Activated naive CD4-positive, alpha-beta T cell treated with anti-CD3 and anti-CD28 coated beads, Interleukin-2, amount 50 U/mL, for 24 hours (primary cell): Measurements from ENCODE around the gene ZNF280A.
A peak's percentile ranks its signal among the peaks of the same experiment; 100 is the strongest.
"Not testable (repeated sequence)": the region's sequence is repeated elsewhere in the genome, so short reads cannot be mapped to it uniquely, and the experiment has no call there.

Experiments used
- H3K27ac Mint-ChIP-seq: one replicate; pipeline ENCODE4 v1.8.0; 2021; ENCODE audit warnings: mild to moderate bottlenecking, mixed read lengths
- H3K27me3 Mint-ChIP-seq: one replicate; pipeline ENCODE4 v1.8.0; 2021; ENCODE audit warnings: mixed read lengths
- H3K36me3 Mint-ChIP-seq: one replicate; pipeline ENCODE4 v1.8.0; 2021; ENCODE audit warnings: mixed read lengths
- H3K4me1 Mint-ChIP-seq: one replicate; pipeline ENCODE4 v1.8.0; 2021; ENCODE audit warnings: mixed read lengths
- H3K4me3 Mint-ChIP-seq: one replicate; pipeline ENCODE4 v1.8.0; 2021; ENCODE audit warnings: mild to moderate bottlenecking, mixed read lengths
- H3K9me3 Mint-ChIP-seq: one replicate; pipeline ENCODE4 v1.8.0; 2021; ENCODE audit warnings: mixed read lengths

Gene ZNF280A

DNA sequence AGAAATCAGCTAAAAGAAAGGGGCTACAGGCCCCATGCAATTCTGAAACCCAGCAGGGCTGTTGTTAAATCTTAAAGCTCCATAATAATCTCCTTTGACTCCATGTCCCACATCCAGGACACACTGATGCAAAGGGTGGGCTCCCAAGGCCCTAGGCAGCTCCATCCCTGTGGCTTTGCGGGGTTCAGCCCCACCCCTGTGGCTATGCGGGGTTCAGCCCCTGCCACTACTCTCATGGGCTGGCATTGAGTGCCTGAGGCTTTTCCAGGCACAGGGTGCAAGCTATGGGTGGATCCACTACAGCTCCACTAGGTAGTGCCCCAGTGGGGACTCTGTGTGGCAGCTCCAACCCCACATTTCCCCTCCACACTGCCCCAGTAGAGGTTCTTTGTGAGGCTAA, 8.7 kb upstream of the ZNF280A start:
- no peaks in the 10 kb centered on the region for H3K36me3 Mint-ChIP-seq
- H3K4me3 Mint-ChIP-seq: no peak overlapping the region
- no peaks in the 10 kb centered on the region for H3K4me1 Mint-ChIP-seq
- H3K27ac Mint-ChIP-seq: no peak overlapping the region
- no peaks in the 10 kb centered on the region for H3K9me3 Mint-ChIP-seq
- H3K27me3 Mint-ChIP-seq: peaks cover 11% of the 10 kb centered on the region

DNA sequence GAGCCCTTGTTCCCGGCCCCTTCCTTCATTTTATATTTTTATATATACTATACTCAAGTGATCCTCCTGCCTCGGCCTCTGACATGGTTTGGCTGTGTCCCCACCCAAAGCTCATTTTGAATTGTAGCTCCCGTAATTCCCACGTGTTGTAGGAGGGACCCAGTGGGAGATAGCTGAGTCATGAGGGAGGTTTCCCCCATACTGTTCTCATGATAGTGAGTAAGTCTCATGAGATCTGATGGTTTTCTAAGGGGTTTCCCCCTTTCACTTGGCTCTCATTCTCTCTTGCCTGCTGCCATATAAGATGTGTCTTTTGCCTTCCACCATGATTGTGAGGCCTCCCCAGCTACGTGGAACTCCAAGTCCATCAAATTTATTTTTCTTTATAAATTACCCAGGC, 7.2 kb upstream of the ZNF280A start:
- Mint-ChIP-seq H3K9me3 (no peaks in the 10 kb centered on the region), H3K27me3 (peaks cover 13% of the 10 kb centered on the region), H3K4me3 (no peak overlapping the region), H3K36me3 (no peaks in the 10 kb centered on the region), H3K27ac (no peak overlapping the region), H3K4me1 (no peaks in the 10 kb centered on the region)

DNA sequence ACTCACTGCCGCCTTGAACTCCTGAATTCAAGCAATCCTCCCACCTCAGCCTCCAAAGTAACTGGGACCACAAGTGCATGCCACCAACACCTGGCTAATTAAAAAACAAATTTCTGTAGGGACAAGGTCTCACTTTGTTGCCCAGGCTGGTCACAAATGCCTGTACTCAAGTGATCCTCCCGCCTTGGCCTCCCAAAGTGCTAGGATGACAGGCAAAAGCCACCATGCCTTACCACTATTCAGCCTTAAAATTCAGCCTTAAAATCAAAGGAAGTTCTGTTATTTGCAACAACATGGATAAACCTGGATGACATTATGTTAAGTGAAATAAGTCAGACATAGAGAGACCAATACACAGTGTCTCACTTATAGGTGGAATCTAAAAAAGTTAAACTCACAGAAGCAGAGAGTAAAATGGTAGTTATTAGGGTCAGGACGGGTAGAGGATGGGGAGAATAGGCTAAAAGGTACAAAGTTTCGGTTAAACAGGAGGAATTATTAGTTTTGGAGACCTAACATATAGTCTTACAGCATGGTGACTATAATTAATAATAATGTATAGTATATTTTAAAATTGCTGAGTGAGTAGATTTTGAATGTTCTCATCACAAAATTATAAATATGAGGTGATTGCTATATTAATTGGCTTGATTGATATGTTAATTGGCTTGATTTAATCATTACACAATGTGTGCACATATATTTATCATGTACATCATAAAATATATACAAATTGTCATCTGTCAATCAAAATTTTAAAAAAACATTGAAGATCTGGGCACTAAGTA, 6.2 kb upstream of the ZNF280A start:
- no peak overlapping the region for H3K27ac Mint-ChIP-seq
- no peaks in the 10 kb centered on the region for H3K9me3 Mint-ChIP-seq
- H3K27me3 Mint-ChIP-seq: peaks cover 13% of the 10 kb centered on the region
- no peak overlapping the region for H3K4me3 Mint-ChIP-seq
- H3K4me1 Mint-ChIP-seq: no peaks in the 10 kb centered on the region
- H3K36me3 Mint-ChIP-seq: no peaks in the 10 kb centered on the region

DNA sequence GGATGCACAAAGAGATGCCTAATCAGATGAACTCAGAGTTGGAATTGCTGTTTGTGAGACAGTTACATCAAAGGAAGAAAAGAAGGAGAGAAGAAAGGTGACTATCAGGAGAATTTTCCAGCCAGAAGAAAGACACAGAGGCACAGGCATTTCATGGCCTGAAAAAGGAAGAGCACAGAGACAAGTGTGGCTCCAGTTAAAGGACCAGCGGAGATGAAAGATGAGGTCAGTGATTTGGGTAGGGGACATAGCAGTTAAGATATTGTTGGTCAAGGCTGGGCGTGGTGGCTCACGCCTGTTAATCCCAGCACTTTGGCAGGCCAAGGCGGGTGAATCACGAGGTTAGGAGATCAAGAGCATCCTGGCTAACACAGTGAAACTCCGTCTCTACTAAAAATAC, 3.4 kb upstream of the ZNF280A start:
- Mint-ChIP-seq H3K27ac (no peak overlapping the region), H3K27me3 (peaks cover 11% of the 10 kb centered on the region), H3K4me3 (no peak overlapping the region), H3K9me3 (no peaks in the 10 kb centered on the region), H3K36me3 (no peaks in the 10 kb centered on the region), H3K4me1 (no peaks in the 10 kb centered on the region)

DNA sequence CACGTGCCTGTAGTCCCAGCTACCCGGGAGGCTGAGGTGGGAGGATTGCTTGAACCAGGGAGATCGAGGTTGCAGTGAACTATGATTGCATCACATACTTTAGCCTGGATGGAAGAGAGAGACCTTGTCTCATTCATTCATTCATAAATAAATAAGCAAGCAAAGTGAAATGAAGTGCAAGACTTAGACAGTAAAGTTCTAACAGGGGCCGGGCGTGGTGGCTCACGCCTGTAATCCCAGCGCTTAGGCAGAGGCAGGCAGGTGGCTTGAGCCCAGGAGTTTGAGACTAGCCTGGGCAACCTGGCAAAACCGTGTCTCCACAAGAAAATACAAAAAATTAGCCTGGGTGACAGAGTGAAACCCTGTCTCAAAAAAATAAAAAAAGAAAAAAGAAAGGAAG, 1.6 kb upstream of the ZNF280A start:
- Mint-ChIP-seq H3K27ac (no peak overlapping the region), H3K9me3 (no peaks in the 10 kb centered on the region), H3K36me3 (no peaks in the 10 kb centered on the region), H3K4me1 (no peaks in the 10 kb centered on the region), H3K27me3 (peaks cover 16% of the 10 kb centered on the region), H3K4me3 (no peak overlapping the region)

DNA sequence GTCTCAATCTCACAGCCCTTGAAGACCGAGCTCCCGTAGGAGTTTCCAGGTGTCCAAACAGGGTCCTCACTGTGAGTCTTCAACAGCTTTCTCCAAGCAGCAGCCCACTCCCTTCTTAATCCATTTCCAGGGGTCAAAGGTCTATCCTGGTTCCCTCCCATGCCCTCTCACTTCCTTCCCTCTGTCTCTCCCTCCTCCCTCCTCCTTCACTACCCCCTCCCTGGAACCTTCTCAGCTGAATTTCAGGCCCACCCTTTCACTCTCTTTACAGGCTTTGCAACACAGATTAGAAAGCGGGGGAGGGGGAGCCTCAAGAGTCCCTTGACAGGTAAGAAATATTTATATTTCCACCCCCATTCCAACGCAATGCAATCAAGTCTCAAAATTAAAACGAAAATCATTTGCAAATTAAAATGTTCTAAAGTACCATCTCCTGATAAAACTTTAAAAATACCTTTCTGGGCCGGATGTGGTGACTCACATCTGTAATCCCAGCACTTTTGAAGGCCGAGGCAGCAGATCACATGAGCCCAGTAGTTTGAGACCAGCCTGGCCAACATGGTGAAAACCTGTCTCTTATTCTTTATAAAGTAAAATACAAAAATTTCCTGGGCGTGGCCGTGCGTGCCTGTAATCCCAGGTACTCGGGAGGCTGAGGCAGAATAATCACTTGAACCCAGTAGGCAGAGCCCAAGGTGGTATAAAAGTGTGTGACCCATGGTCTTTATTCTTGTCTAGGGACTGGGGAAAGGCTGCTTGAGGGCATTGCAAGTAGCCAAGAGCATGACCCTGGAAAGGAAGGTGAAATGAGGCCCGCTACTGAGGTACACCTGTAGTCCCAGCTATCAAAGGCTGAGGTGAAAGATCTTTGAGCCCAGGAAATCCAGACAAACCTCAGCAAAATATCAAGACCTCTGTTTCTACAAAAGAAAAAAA, 865 bp upstream of the ZNF280A start:
- Mint-ChIP-seq H3K36me3 (no peaks in the 10 kb centered on the region), H3K27ac (no peak overlapping the region), H3K4me1 (no peaks in the 10 kb centered on the region), H3K9me3 (no peaks in the 10 kb centered on the region), H3K4me3 (no peak overlapping the region), H3K27me3 (peaks cover 18% of the 10 kb centered on the region)

DNA sequence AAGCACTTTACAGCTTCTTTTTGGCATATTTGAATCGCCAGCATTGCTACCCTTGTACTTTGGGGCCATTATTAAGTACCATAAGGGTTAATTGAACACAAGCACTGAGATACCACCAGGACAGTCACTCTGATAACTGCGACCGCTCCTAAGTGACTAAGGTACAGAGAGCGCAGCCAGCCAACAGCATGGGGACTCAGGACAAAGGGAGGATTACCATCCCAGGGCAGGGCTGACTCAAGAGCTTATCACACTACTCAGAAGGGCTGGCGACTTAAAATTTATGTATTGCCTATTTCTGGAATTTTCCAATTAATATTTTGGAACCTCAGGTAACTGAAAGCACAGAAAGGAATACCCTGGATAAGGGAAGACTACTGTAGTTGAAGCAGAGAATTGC, 479 bp downstream of the ZNF280A start:
- Mint-ChIP-seq H3K27me3 (peaks cover 17% of the 10 kb centered on the region), H3K36me3 (no peaks in the 10 kb centered on the region), H3K4me1 (no peaks in the 10 kb centered on the region), H3K27ac (no peak overlapping the region), H3K4me3 (no peak overlapping the region), H3K9me3 (no peaks in the 10 kb centered on the region)

DNA sequence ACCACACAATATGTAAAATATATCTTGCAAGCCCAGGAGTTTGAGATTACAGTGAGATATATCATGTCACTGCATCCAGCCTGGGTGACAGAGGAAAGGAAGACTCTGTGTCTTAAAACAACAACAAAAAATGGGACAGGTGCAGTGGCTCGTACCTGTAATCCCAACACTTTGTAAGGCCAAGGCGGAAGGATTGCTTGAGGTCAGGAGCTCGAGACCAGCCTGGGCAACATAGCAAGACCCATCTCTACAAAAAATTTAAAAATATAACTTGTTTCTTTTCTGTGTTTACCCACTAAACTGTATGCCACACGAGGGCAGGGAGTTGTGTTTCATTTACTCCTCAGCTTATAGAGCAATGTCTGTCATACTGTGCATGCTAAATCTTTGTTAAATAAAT, 3.1 kb downstream of the ZNF280A start:
- Mint-ChIP-seq H3K4me3 (no peak overlapping the region), H3K27me3 (peaks cover 15% of the 10 kb centered on the region), H3K36me3 (no peaks in the 10 kb centered on the region), H3K27ac (no peak overlapping the region), H3K4me1 (no peaks in the 10 kb centered on the region), H3K9me3 (no peaks in the 10 kb centered on the region)

DNA sequence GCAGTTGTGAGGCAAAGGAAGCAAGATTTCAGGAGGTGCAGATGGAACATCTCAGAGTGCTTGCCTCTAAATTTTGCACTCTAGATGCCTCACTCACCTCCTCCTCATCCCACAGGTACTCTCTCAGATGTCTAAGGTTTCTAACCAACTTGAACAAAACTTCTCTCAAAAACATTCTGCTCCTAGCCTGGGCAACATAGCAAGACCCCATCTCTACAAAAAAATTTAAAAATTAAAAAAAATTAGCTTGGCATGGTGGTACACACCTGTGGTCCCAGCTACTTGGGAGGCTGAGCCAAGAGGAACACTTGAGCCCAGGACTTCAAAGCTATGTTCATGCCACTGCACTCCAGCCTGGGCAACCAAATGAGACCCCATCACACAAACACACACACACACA, 4.2 kb downstream of the ZNF280A start:
- Mint-ChIP-seq H3K27me3 (peaks cover 15% of the 10 kb centered on the region), H3K4me1 (no peaks in the 10 kb centered on the region), H3K27ac (no peak overlapping the region), H3K36me3 (no peaks in the 10 kb centered on the region), H3K9me3 (no peaks in the 10 kb centered on the region), H3K4me3 (no peak overlapping the region)

DNA sequence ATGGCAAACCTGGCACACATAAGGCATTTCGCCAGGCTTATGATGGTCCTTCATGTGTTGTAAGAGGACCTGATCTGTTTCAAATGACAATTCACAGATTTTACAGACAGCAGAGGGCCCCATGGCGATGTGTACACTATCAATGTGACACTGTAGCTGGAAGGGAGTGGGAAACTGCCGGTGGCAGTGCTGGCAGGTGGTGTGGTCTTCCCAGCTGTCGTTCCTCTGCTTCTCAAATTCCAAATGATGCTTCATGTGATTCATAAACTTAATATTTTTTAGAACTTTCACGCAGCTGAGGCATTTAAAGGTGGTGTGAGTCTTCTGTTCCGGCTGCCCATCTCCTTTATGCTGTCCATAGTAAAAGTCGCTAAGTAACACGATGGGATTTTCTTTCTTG, 5.6 kb downstream of the ZNF280A start:
- H3K27ac Mint-ChIP-seq, H3K9me3 Mint-ChIP-seq, H3K4me3 Mint-ChIP-seq, H3K4me1 Mint-ChIP-seq, H3K36me3 Mint-ChIP-seq: not testable (repeated sequence)
- peaks cover 15% of the 10 kb centered on the region for H3K27me3 Mint-ChIP-seq

DNA sequence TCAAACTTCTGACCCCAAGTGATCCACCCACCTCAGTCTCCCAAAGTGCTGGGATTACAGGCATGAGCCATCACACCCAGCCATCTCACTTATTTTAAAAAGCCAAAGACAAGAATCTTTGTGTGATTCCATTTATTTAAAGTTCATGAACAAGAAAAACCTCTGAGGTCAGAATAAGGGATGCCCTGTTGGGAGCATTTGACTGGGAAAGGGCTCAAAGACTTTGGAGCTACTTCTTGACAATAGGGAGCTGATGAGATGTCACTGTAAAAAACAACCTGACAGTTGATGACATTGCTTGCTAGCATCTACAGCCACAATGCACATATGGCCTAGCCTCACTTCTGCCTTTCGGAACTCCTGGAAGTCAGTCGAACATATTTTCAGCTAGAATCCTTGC, 6.5 kb downstream of the ZNF280A start:
- peaks cover 15% of the 10 kb centered on the region for H3K27me3 Mint-ChIP-seq
- H3K4me1 Mint-ChIP-seq: no peaks in the 10 kb centered on the region
- no peak overlapping the region for H3K27ac Mint-ChIP-seq
- H3K36me3 Mint-ChIP-seq: peaks cover 2% of the 10 kb centered on the region
- no peaks in the 10 kb centered on the region for H3K9me3 Mint-ChIP-seq
- H3K4me3 Mint-ChIP-seq: no peak overlapping the region

DNA sequence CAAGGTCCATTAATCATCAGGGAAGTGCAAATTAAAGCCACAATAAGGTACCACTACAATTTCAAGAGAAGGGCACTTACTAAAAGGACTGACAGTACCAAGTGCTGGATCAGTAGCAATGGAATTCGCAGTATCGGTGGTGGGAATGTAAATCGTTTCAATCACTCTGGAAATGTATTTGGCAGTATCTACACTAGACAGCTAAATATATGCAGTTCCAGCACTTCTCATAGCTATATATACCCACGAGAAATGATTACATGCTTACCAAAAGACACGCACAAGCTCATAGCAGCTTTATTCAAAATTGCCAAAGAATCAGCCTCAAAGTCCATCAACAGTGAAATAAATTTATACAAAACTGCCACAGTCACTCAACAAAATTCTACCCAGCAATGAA, 7.1 kb downstream of the ZNF280A start:
- Mint-ChIP-seq H3K9me3 (no peaks in the 10 kb centered on the region), H3K4me1 (peaks cover 1% of the 10 kb centered on the region), H3K4me3 (no peak overlapping the region), H3K27ac (no peak overlapping the region), H3K27me3 (peaks cover 15% of the 10 kb centered on the region), H3K36me3 (peaks cover 2% of the 10 kb centered on the region)

DNA sequence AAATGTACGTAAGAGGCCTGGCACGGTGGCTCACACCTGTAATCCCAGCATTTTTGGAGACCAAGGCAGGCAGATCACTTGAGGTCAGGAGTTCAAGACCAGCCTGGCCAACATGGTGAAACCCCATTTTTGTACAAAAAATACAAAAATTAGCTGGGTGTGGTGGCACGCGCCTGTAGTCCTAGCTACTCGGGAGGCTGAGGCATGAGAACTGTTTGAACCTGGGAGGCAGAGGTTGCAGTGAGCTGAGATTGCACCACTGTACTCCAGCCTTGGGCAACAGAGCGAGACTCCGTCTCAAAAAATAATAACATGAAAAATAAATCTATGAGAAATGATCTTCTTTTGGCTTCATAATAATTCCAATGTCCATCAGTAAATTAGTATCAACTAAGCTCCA, 9.2 kb downstream of the ZNF280A start:
- H3K9me3 Mint-ChIP-seq, H3K4me3 Mint-ChIP-seq, H3K27me3 Mint-ChIP-seq, H3K36me3 Mint-ChIP-seq, H3K27ac Mint-ChIP-seq: not testable (repeated sequence)
- H3K4me1 Mint-ChIP-seq: peaks cover 17% of the 10 kb centered on the region

DNA sequence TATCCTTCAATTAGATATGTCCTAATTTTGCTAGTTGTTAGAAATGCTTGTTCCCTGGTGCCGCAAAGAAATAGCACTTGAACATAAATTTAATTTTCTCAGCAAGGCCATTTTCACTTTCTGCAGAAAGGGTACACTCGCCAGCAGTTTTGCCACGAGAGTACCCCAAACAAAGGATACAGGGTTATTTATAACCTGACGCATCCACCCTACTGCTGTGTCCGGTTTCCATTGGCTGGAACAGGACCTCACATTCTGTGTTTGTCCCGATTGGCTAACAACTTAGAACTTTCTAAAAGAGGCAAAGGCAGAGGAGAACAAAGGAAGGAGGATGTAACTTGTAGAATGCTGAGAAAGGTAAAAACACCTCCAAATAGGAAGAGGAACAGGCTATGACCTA, 10.2 kb downstream of the ZNF280A start:
- not testable (repeated sequence) for H3K36me3 Mint-ChIP-seq, H3K9me3 Mint-ChIP-seq, H3K27ac Mint-ChIP-seq, H3K27me3 Mint-ChIP-seq
- H3K4me1 Mint-ChIP-seq: peaks cover 19% of the 10 kb centered on the region
- peak overlapping the region; percentile 57 for H3K4me3 Mint-ChIP-seq

DNA sequence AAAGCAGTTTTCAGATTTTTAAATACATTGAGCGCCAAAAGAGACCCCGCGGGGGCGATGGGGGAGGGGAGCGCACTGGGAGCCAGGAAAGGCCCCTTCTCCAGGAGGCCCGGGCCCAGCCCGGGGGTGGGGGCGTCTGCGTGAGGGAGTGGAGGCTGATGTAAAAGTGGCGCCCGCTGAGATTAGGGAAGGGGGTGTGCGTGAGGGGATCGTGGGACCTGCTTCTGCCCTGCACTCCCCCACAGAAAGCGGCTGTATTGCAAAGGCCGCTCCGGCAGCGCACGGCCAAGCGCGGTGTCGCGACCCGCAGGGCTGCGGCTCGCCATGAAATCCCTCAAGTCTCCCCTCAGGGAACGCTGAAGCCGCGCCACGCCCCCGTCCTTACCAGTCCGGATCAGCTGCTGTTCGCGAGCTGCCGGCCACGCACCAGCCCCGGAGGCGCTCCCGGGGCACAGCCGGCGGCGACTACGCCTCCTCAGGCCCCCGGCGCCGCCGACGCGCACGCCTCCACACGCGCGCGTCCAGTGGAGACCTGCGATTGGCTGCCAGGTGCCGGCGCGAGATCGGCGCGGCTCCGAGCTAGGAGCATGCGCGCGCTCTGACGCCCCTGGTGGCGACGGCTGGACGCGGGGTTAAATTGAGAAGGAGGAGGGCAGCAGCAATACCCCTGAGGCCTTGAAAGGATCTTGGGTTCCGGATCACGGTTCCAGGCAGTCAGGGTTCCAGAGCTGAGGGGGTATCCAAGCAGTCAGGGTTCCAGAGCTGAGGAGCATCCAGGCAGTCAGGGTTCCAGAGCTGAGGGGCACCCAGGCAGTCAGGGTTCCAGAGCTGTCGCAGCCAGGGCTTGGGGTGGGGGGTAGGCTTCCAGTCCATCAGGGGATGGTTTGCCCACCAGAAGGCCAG, 11.5 kb downstream of the ZNF280A start, which contains the start of gene ZNF280B:
TSS of gene ZNF280B (minus strand) at position 469 of the 903 bp plus-strand sequence. CDS start 19,344 bp downstream, outside the sequence.
- H3K27me3 Mint-ChIP-seq: no peaks in the 10 kb centered on the region
- H3K27ac Mint-ChIP-seq: peak within 1 kb of the TSS; percentile 26
- H3K4me3 Mint-ChIP-seq: peak within 1 kb of the TSS; percentile 86
- peaks cover 19% of the 10 kb centered on the region for H3K4me1 Mint-ChIP-seq
- H3K36me3 Mint-ChIP-seq: peaks cover 13% of the 10 kb centered on the region
- no peaks in the 10 kb centered on the region for H3K9me3 Mint-ChIP-seq
